Measurements from ENCODE around the gene RWDD4.

- no peak for TF ChIP-seq CTCF (IDR thresholded peaks at IDR 0.05)
- no peak for TF ChIP-seq ZFX (IDR thresholded peaks at IDR 0.05; ENCODE audit: borderline replicate concordance)
These were observed 23.7 kb downstream of the RWDD4 start for GRCh38 chr4:183635321-183635720.

All from 22Rv1 (cell line).